ENCODE measurements around the gene FARP1.

Gene FARP1

DNA sequence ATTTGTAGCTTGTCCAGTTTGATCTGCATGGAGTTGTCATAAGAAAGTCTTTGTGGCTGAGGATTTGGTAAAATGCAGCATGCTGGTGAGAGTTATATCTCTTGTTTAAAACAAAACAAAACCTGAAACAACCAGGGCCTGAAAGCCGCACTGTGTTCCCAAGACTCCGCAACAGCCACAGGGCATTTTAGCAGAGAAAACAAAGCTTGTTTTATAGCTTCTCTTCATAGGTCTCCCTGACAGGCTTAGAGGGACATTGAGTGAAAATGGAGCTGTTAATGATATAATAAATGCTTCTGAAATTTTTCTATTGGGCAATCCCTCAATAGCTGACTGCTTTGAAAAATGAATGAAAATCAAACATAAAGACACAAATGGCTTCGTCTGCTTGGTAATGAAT, 182.8 kb downstream of the FARP1 start:
- no peak for DNase-seq (ENCODE audit: low read depth in 2 of 3, low spot score in 2 of 3)

DNA sequence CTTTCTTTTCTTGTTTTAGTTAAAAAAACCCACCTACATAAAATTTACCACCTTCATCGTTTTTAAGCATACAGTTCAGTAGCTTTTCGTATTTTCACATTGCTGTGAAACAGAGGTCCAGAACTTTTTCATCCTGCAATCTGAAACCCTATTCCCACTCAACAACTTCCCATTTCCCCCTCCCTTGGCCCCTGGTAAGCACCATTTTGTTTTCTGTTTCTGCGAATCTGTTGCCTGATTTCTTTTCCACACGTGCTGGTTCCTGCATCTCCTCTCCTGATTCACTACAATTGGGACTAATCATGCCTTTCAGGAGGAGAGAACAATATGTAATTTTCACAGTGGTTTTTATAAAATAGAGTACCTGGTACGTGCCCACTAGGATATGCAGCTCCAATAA, 183.4 kb downstream of the FARP1 start:
- DNase-seq (ENCODE audit: low read depth in 2 of 3, low spot score in 2 of 3), result no peak

DNA sequence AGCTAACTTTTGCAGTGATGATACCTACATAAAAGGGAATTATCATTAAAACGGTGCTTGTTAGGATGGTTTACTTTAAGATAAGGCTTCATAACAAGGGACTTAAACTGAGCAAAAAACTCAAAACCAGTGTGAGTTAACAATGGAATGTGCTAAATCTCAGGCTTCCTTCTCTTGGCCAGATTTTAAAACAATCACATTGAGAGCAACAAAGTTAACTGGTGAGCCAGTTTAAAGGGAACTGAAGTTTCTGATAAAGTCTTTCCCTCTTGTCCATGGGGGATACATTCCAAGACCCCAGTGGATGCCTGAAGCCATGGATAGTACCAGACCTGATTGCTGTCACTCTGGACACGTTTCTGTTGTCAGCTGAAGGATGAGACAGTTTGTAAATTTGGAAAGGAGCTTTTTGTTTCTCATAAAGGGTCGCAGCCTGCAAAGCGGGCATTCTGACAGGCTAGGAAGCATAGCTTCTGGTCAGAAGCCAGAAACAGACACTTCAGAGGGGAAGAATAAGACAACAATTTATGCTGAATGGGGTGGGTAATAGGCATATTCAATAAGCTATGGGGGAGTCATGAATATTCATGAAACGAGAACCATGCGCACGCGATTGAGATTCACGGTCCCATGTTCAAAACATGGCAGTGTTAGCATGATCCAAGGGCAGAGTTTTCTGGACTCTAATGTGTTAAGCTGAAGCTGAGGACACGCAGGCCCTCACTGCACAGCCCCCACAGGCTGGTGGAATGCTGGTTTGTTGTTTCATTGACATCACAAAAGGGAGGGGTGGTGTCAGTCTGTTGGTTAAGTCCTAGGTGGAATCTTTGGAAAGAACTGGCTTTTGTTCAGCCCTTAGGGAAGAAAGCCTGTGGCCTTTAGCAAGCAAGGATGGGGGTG, 184.7 kb downstream of the FARP1 start:
- DNase-seq (ENCODE audit: low read depth in 2 of 3, low spot score in 2 of 3), result no peak

DNA sequence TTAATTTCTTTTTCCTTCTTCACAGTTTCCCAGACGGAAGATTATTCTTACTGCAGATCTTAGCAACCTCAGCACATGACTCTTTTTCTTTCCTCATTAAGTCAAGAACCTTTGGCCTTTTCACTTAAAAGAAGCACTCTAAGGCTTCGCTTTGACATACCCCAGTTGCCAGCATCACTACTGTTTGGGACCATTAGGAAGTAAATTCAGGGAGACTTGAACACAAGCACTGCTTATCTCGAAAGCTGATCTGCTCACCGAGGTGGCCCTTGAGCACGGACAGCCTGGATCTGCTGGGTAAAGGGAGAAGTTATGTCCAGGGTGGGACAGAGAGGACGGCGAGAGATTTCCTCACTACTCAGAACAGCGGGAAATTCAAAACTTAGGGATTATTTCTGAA, 185.6 kb downstream of the FARP1 start:
- no peak for DNase-seq (ENCODE audit: low read depth in 2 of 3, low spot score in 2 of 3)

DNA sequence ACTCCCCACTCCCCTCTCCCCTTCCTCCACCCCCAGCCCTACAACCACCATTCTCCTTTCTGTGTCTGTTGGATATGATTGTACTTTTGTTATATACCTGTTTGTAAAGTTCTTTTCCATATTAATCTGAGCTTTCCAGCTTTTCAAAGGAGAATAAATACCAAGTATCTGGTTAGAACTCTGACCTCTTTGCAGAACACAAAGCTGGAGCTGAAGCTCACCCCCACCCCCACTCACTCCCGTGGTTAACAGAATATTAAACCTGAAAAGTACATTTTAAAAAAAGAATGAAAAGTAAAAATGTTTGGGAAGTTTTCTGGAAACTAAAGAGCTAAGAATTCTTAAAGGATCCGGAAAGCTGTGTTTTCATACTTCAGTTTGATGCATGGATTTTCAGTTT, 189.3 kb downstream of the FARP1 start:
- DNase-seq (ENCODE audit: low read depth in 2 of 3, low spot score in 2 of 3), result no peak

DNA sequence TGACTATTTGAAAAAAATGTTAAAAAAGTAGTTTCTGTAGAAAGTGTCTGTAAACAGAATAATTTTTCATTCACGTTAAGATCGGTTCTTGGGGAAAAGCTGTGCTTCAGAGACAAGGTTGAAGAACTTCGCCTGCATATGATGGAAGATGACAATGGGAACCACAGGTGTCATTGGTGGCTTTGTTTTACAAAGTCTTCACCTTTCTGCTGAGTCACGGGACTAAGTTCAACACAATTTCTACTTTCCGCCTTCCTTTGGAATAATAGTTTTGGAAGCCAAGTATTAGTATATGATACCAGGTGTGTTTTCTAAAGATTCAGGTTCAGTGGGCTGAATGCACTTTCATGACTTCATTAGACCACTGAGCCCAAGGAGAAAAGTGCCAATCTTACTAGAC, 189.8 kb downstream of the FARP1 start:
- no peak for DNase-seq (ENCODE audit: low read depth in 2 of 3, low spot score in 2 of 3)

DNA sequence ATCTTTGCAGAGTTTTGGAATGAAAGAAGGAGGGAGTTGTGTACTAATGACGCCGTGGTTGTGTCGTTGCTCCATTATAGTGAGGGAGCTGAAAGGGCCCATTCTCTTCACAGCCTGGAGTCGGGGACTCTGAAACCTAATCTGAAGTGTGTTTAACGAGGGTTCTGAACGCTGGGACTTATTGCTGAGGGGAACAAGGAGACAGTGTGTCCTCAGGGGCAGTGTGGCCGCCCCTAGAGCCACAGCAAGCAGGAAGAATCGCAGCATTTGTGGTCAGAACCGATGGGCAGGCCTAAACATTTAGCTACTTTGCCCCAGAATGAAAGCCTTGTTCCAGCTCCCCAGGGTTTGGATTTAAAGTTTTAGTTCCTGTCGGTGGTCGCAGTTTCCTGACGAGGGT, 190.6 kb downstream of the FARP1 start:
- DNase-seq (ENCODE audit: low read depth in 2 of 3, low spot score in 2 of 3), result no peak

DNA sequence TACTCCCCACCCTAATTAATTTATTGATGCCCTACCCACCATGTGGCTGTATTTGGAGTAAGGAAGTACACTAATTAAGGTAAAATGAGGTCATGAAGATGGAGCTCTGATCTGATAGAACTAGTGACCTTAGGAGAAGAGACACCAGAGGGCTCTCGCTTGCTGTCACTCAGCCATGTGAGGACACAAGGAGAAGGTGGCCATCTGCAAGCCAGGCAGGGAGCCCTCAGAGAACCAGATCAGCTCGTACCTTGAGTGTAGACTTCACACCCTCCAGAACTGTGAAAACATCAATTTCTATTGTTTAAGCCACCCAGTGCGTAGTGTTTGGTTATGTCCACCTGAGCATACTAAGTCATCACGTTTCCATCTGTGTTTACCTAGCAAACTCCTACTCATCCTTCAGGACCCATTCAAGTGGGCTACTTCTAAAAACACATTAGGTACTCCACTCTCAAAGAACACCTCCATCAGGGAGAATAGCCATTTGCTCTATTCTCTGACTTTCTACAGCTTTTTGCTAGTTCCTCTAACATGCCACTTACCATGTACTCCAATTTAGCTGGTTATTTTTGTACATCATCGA, 191.8 kb downstream of the FARP1 start:
- DNase-seq (ENCODE audit: low read depth in 2 of 3, low spot score in 2 of 3), result no peak

DNA sequence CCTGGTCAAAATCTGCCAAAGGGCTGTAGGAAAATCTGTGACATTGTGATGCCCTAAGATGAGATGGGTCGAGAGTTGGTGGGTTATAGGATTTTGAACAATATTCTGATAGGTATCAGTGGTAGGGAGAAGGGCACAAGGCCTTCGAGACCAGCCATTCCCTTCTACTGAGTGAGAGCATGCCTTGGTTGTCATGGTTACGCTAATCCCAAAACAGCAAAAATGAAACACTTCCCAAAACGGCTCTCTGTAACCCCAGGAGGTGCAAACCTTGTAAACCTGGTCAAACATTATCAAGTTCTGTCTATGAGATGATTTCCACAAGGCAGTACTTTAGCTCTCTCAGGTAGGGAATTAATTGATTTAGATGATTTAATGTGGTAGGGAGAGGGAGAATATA, 192.8 kb downstream of the FARP1 start:
- DNase-seq (ENCODE audit: low read depth in 2 of 3, low spot score in 2 of 3), result no peak

DNA sequence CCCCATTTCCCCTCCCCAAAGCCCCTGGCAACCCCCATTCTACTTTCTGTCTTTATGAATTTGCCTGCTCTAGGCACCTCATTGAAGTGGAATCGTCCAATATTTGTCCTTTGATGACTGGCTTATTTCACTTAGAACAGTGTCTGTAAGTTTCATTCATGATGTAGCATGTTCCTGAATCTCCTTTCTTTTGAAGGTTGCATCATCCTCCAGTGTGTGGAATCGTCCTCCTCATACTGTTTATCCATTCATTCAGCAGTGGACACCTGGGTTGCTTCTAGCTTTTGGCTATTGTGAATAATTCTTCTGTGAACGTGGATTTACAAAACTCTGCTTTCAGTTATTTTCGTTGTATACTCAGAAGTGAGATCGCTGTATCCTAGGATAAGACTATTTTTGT, 195.4 kb downstream of the FARP1 start:
- DNase-seq (ENCODE audit: low read depth in 2 of 3, low spot score in 2 of 3), result no peak

DNA sequence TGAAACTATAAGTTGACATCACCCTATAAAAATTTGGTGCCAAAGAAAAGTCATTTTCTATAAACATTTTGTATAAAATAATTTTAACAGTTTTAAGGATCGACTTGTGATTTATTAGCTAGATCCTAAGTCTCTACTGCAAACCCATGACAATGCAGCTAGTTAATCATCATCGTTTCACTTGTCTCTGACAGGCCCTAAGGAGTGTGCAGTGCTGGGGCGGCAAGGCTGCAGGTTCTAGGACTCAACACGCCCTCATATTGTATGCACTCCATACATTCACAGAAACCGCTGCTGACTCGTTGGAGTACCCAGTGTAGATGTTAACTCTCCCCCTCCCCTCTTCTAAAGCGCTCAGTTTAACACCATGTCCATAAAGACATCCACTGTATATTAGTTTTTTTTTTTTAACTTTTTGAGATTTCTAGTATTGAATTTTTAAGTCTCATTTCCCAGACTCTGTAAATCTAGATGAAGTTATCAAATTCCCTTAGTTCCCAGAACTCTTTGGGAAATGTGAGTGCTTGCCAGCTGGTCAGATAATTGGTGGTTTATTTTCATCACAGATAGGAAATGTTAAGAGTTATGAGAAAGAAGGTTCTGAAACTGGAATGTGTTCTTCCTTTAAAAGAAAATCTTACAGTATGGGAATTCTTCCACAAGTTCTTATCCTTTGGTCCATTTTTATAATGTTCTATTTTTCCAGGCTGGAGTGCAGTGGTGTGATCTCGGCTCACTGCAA, 197.0 kb downstream of the FARP1 start:
- DNase-seq (ENCODE audit: low read depth in 2 of 3, low spot score in 2 of 3), result no peak

DNA sequence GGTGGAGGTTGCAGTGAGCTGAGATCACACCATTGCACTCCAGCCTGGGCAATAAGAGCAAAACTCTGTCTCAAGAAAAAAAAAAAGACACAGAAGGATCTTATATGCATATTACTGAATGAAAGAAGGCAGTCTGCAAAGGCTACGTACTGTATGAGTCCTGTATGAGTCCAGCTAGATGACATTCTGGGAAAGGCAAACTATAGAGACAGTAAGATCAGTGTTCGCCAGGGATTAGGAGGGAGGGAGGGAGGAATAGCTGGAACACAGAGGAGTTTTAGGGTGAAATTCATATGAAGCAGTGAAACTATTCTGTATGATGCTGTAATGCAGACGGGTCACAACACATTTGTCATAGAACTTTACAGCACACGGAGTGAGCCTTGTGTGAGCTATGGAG, 200.1 kb downstream of the FARP1 start:
- DNase-seq (ENCODE audit: low read depth in 2 of 3, low spot score in 2 of 3), result no peak

DNA sequence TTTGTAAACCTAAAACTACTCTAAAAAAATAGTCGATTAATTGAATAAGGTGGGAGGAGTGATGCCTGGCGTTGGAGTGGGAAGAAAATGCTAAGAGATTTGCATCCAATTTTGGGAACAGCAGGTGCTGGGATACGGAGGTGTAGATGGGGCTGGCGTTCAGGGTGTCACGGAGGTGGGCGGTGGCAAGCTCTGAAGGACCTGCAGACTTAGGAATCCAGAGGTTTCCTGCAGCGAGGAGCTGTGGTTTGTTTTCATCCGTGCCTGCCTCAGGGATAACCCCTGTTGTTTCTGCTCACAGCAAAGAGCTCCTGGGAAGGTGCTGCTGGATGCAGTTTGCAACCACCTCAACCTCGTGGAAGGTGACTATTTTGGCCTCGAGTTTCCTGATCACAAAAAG, 200.6 kb downstream of the FARP1 start:
- DNase-seq (ENCODE audit: low read depth in 2 of 3, low spot score in 2 of 3), result no peak

DNA sequence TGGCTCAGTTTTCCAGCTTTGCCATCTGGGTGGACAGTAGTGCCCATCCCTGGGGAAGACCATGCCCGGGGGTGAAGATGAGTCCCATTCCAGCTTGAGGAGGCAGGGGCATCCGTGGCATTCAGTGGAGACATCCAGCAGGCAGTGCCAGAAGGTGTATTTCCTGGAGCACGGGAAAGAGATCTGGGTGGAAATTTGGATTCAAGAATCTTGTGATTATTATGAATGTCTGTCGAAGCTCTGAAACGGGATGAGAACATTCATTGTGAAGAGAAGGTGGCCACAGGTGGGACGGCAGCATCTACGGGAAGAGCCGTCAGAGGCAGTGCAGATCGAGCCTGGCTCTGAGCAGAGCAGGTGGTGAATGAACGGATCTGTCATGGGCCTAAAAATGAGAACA, 201.5 kb downstream of the FARP1 start:
- DNase-seq (ENCODE audit: low read depth in 2 of 3, low spot score in 2 of 3), result no peak

DNA sequence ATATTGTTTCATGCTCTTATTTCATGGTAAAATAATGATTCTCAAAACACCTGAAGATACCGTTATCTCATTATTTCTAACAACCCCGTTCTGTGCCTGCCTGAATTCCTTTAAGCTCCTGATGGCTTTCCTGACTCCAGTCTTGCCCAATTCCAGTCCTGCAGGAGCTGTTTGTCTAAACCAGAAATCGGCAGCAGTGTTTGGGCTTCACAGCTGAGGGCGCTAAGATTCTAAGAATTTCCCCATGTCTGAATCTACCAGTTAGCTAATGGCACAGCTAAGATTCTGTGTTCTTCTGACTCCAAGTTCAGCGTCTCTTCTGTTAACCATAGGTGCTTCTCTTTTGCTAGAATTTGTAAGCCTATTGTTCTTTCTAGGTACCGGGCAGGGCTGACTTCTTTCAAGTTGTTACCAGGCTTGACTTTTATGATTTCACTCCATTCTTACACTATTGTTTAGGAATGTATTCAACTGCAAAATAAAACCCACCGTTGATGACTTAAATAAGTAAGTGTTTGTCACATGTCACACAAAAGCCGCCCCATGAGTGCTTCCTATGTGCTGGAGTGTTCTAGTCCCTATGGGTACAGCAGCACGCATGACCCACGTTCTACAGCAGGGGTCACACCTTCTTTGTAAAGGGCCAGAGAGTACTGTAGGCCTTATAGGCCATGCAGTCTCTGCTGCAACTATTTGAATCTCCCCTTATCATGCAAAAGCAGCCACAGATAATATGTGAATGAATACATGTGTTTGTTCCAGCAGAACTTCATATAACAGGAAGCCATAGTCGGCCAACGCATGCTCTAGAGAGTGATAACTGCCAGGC, 202.4 kb downstream of the FARP1 start:
- no peak for DNase-seq (ENCODE audit: low read depth in 2 of 3, low spot score in 2 of 3)

DNA sequence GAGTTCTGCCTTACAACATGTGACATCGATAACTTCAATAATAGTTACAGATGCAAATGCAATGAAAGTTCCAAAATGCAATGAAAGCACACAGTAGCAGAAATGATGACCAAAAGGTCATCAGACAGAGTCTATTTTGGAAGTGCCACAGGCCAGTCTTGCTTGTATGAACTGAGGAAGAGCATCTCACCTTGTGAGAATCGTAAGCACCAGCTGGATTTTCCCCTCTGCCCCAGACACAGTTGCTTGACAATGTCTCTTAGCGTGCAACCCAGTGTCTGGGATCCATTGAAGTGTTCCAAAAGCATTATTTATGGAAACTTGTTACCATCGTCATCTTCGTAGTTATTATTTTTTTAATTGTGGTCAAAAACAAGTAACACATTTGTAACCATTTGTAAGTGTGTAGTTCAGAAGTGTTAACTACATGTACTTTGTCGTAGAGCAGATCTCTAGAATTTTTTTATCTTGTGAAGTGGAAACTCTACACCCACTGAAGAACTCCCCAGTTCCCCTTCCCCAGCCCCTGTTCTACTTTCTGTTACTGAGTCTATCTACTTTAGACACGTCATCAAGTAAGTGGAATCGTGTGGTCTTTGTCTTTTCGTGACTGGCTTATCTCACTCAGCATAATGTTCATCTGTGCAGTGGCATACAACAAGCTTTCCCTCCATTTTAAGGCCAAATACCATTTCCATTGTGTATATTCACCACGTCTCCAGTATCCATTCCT, 204.2 kb downstream of the FARP1 start:
- no peak for DNase-seq (ENCODE audit: low read depth in 2 of 3, low spot score in 2 of 3)

DNA sequence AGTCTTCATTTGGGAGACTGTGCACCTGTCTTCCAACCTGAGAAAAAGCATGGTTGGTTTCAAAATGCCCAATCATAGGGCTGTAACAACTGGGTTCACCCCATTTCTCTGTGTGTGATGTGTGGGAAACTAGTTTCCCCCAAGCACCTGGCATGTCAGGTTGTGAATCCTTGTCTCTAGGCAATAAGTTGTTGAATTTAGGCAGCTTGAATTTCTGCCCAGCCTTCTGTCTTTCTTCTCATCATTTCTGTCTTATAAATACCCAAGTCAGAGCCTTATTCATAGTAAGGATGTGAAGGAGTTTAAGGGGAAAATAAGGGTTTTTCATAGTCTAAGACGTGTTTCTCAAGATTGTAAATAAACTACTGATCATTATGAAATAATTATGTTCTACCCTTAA, 204.9 kb downstream of the FARP1 start:
- no peak for DNase-seq (ENCODE audit: low read depth in 2 of 3, low spot score in 2 of 3)

DNA sequence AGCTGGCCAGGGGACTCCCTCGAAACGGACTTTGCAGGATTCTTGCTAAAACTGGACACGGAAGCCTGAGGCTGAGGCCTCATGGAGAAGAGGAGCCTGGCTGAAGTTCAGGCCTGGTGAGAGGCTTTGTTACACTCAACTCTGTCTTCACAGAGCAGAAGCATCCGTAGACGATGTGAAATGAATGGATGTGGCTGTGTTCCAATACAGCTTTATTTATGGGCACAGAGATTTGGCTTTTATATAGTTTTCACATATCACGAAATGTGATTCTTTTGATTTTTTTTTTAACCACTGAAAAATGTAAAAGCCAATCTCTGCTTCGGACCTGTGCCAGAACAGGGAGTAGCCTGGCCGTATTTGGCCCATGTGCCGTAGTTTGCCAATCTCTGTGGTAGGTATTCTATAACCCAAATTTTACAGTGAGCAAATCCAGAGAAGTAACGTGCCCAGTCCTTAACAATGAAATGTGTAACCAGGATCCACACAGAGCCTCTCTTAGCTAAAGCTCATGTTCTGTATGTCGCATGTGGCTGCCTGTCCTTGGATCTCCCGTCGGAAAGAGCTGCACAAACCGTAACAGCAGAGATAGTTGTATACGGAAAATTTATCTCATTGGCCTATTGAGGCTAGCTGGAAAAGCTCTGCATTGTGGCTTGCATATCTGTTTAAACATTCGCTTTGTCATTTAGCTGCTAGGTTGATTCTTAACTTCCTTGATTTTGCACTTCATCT, 205.7 kb downstream of the FARP1 start:
- no peak for DNase-seq (ENCODE audit: low read depth in 2 of 3, low spot score in 2 of 3)

DNA sequence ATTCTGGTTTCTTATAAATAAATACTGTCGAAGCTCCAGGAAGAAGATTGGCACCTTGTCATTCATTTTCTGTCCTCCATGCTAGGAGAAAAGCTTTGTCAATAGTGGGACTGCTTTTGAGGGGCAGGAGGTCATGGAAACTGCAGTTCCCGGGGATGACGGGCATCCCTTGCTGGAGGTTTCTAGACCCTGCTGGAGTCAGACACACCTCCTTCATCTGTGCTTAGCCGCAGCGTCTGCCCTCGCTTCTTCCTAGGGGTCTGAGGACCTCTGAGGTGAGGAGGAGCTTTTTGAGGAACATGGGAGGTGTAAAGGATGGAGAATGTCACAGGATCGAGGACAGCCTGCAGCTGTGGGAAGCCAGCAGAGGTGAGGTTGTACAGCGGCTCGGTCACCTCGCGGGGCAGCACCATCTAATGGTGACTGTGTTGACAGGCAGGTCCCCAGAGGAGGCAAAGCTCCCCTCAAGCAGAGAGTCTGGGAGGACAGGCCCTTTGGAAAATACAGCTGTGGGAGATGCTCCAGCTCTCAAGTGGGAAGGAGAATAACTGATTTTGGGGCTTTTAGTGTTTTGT, 206.9 kb downstream of the FARP1 start:
- DNase-seq (ENCODE audit: low read depth in 2 of 3, low spot score in 2 of 3), result no peak

Data from activated CD8-positive, alpha-beta memory T cell treated with anti-CD3 and anti-CD28 coated beads for 48 hours (primary cell).